Hepatocyte (in vitro differentiated cells): ENCODE data around the gene COIL. TPM values are rescaled to one million over a fixed set of nuclear protein-coding genes. Genes with fewer than 3 reads are reported as not detected.

Experiments
- DNase-seq: peaks from one replicate; pipeline ENCODE4 v3.0.0-alpha.2; 2016; ENCODE audit warnings: low spot score
- H2AFZ ChIP-seq: fragments of 200-600 bp; sonication (generic); 2 replicates; pipeline ENCODE4 v1.6.0; 2016; ENCODE audit warnings: antibody characterized with exemption, mild to moderate bottlenecking
- H3K27ac ChIP-seq: fragments of 200-600 bp; sonication (generic); 2 replicates; pipeline ENCODE4 v1.5.1; 2016; ENCODE audit warnings: mild to moderate bottlenecking
- H3K27me3 ChIP-seq: fragments of 200-600 bp; sonication (generic); 2 replicates; pipeline ENCODE4 v1.6.1; 2016
- H3K36me3 ChIP-seq: fragments of 200-600 bp; sonication (generic); replicated peaks from 2 replicates; pipeline ENCODE4 v1.5.1; 2016; ENCODE audit warnings: low read depth; ENCODE audit not compliant: insufficient read depth
- H3K4me1 ChIP-seq: fragments of 200-600 bp; sonication (generic); 2 replicates; pipeline ENCODE4 v1.5.1; 2016; ENCODE audit warnings: mild to moderate bottlenecking, moderate library complexity; ENCODE audit not compliant: insufficient read depth
- H3K4me2 ChIP-seq: fragments of 200-600 bp; sonication (generic); 2 replicates; pipeline ENCODE4 v1.6.0; 2016
- H3K4me3 ChIP-seq: fragments of 200-600 bp; sonication (generic); 2 replicates; pipeline ENCODE4 v1.5.1; 2016; ENCODE audit warnings: mild to moderate bottlenecking
- H3K79me2 ChIP-seq: fragments of 200-600 bp; sonication (generic); 2 replicates; pipeline ENCODE4 v1.6.0; 2017; ENCODE audit warnings: mild to moderate bottlenecking
- H3K9me2 ChIP-seq: fragments of 200-600 bp; sonication (generic); replicated peaks from 2 replicates; pipeline ENCODE4 v1.6.0; 2017; ENCODE audit warnings: mild to moderate bottlenecking; ENCODE audit not compliant: insufficient read depth
- H3K9me3 ChIP-seq: fragments of 200-600 bp; sonication (generic); 2 replicates; pipeline ENCODE4 v1.5.1; 2016; ENCODE audit warnings: low read depth, mild to moderate bottlenecking
- H4K20me1 ChIP-seq: fragments of 200-600 bp; sonication (generic); 2 replicates; pipeline ENCODE4 v1.6.0; 2016; ENCODE audit warnings: mild to moderate bottlenecking; ENCODE audit not compliant: insufficient read depth, poor library complexity, severe bottlenecking
- EZH2 ChIP-seq: fragments of 200-600 bp; sonication (generic); IDR thresholded peaks from 2 replicates; pipeline ENCODE4 v1.6.1; 2016; ENCODE audit warnings: antibody characterized with exemption, mild to moderate bottlenecking, borderline replicate concordance
- EZH2phosphoT487 ChIP-seq: fragments of 200-600 bp; sonication (generic); IDR thresholded peaks from one replicate; pipeline ENCODE4 v1.6.1; 2018; ENCODE audit warnings: antibody characterized with exemption, mild to moderate bottlenecking, low read depth, moderate library complexity; ENCODE audit not compliant: unreplicated experiment, severe bottlenecking
- WGBS: methylation state at CpG from one replicate; pipeline ENCODE4 v1.1.6; 2016; ENCODE audit warnings: low lambda C conversion rate; ENCODE audit errors: missing lambda C conversion rate; 5-methylcytosine and 5-hydroxymethylcytosine counted together
- polyA plus RNA-seq: library from polyadenylated mRNA; unstranded; fragments of >200 nt; fragmentation: Nextera tagmentation; extraction: Ambion mirVana; gene quantifications from 2 replicates; pipeline ENCODE4 v1.2.1, GENCODE V29; 2016
- total RNA-seq: library from RNA; depleted of rRNA; stranded (reverse); fragments of >200 nt; gene quantifications from 2 replicates; pipeline ENCODE4 v1.2.3, GENCODE V29; 2014
- TF ChIP-seq, protein P1 (sequence below): fragments of 200-600 bp; sonication (generic); IDR thresholded peaks from 2 replicates; pipeline ENCODE4 v1.5.1; 2016; ENCODE audit warnings: antibody characterized with exemption, mild to moderate bottlenecking; ENCODE audit not compliant: poor library complexity

COIL gene
- total and polyA plus RNA-seq, 2 experiments from 2014 or later, result 12.9 to 21.0 TPM

- WGBS, result 3% methylated on average over 42 of the region's 42 CpGs
- Histone ChIP-seq H3K4me2 (peak within 1 kb of the TSS; percentile 84), H3K79me2 (peaks cover 8% of the 10 kb centered on the region), H3K4me3 (peak within 1 kb of the TSS; percentile 52), H2AFZ (peak within 1 kb of the TSS; percentile 92), H3K27ac (peak within 1 kb of the TSS; percentile 15), H4K20me1 (no peaks in the 10 kb centered on the region), H3K9me2 (no peaks in the 10 kb centered on the region), H3K9me3 (no peaks in the 10 kb centered on the region), H3K27me3 (no peaks in the 10 kb centered on the region), H3K4me1 (peaks cover 11% of the 10 kb centered on the region), H3K36me3 (no peaks in the 10 kb centered on the region)
- DNase-seq, result peak; percentile 93
- TF ChIP-seq EZH2 (no peak), EZH2phosphoT487 (no peak)
- TF ChIP-seq, protein P1, sequence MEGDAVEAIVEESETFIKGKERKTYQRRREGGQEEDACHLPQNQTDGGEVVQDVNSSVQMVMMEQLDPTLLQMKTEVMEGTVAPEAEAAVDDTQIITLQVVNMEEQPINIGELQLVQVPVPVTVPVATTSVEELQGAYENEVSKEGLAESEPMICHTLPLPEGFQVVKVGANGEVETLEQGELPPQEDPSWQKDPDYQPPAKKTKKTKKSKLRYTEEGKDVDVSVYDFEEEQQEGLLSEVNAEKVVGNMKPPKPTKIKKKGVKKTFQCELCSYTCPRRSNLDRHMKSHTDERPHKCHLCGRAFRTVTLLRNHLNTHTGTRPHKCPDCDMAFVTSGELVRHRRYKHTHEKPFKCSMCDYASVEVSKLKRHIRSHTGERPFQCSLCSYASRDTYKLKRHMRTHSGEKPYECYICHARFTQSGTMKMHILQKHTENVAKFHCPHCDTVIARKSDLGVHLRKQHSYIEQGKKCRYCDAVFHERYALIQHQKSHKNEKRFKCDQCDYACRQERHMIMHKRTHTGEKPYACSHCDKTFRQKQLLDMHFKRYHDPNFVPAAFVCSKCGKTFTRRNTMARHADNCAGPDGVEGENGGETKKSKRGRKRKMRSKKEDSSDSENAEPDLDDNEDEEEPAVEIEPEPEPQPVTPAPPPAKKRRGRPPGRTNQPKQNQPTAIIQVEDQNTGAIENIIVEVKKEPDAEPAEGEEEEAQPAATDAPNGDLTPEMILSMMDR, result no peak
Observed at GRCh38 chr17:56977673-56978395, 17.0 kb upstream of the COIL start, which contains the start of gene SCPEP1. Gene SCPEP1, plus strand, starts transcription at chr17:56978131. Its CDS starts 29 bp downstream, at chr17:56978160.

GRCh38 chr17:56976941-56977608 is 16.2 kb upstream of the COIL start:
- H4K20me1 ChIP-seq, result no peaks in the 10 kb centered on the region
- no peak overlapping the region for H3K27ac ChIP-seq
- H2AFZ ChIP-seq, result peak overlapping the region; percentile 83
- TF ChIP-seq, protein P1, result no peak
- TF ChIP-seq EZH2 (no peak), EZH2phosphoT487 (no peak)
- no peak for DNase-seq
- H3K27me3 ChIP-seq, result no peaks in the 10 kb centered on the region
- peak overlapping the region; percentile 52 for H3K4me3 ChIP-seq
- no peaks in the 10 kb centered on the region for H3K9me3 ChIP-seq
- H3K79me2 ChIP-seq, result peaks cover 8% of the 10 kb centered on the region
- H3K9me2 ChIP-seq, result no peaks in the 10 kb centered on the region
- 66% methylated on average over 11 of the region's 11 CpGs for WGBS
- peaks cover 11% of the 10 kb centered on the region for H3K4me1 ChIP-seq
- H3K4me2 ChIP-seq, result peak overlapping the region; percentile 84
- H3K36me3 ChIP-seq, result no peaks in the 10 kb centered on the region

DNA sequence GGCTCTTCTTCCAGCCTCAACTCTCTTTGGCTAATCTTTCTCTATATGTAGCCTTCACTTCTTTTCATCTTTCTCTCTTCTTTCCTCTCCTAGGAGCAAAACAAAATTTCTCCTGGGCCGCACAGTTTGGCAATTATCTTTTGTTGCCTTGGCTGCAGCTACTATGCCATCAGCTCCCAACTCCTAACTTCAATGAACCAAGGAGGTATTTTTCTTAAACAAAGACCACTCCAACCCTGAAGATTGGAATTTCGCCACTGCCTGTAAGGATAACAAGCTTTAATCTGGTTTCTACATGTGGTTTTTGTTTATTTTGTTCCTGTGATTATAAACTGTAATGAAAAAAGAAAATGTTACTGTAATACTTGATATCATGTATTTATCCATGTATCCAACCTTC is 14.8 kb upstream of the COIL start:
- Histone ChIP-seq H4K20me1 (no peaks in the 10 kb centered on the region), H2AFZ (no peak overlapping the region), H3K9me2 (no peaks in the 10 kb centered on the region), H3K27me3 (no peaks in the 10 kb centered on the region), H3K79me2 (peaks cover 8% of the 10 kb centered on the region), H3K4me2 (no peak overlapping the region), H3K4me3 (no peak overlapping the region), H3K27ac (no peak overlapping the region), H3K4me1 (peaks cover 11% of the 10 kb centered on the region), H3K36me3 (no peaks in the 10 kb centered on the region), H3K9me3 (no peaks in the 10 kb centered on the region)
- TF ChIP-seq, protein P1, result no peak
- no peak for TF ChIP-seq EZH2
- no peak for TF ChIP-seq EZH2phosphoT487
- DNase-seq, result no peak
- WGBS, result 73% methylated on average over 2 of the region's 2 CpGs
